ENCODE measurements around the gene EPB41L4B. TPM values are rescaled to one million over a fixed set of nuclear protein-coding genes. Genes with fewer than 3 reads are reported as not detected.

EPB41L4B gene
- total and polyA plus RNA-seq, 2 of the 13 experiments (the other 11 are each of a cell fraction or from before 2014, with no cell fraction given), result 17.6 to 22.1 TPM

DNA sequence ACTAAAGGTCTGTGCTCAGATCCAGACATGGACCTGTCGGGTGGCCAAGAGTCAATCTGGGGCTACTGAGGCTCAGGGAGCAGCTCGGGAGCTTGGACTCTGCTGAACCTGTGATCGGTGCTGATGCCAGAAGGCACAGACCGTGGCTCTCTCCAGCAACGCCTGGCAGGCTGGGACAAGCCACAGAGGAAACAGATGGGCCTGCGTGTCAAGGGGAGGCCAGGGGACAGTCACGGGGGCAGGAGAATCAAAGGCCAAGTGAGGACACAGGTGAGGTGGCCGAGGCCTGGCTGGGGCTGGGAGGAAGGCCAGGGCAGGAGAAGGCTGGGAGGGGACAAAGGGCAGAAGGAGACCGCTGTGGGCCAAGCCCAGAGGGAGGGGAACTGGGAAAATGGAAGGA, 43.4 kb downstream of the EPB41L4B start (continued):
- TF ChIP-seq KDM3A (CRISPR knock-in tag; IDR thresholded peaks at IDR 0.05; ENCODE audit: low read depth) (0 out of 2 replicates have a peak, but pooled peaks have one; percentile 21), GRHL1 (CRISPR knock-in tag; conservative IDR thresholded peaks at IDR 0.05) (no peak), PHF20 (CRISPR knock-in tag; IDR thresholded peaks at IDR 0.05) (no peak), ZSCAN25 (CRISPR knock-in tag; IDR thresholded peaks at IDR 0.05) (0 out of 2 replicates have a peak, but pooled peaks have one; percentile 26), ZNF777 (CRISPR knock-in tag; IDR thresholded peaks at IDR 0.05) (no peak), ZNF24 (IDR thresholded peaks at IDR 0.05) (no peak), ZNF737 (CRISPR knock-in tag; IDR thresholded peaks at IDR 0.05; ENCODE audit: borderline replicate concordance) (no peak), HOXD1 (CRISPR knock-in tag; IDR thresholded peaks at IDR 0.05) (0 out of 2 replicates have a peak, but pooled peaks have one; percentile 1), SSRP1 (CRISPR knock-in tag; IDR thresholded peaks at IDR 0.05) (no peak), ZNF644 (CRISPR knock-in tag; IDR thresholded peaks at IDR 0.05; ENCODE audit: low read depth) (0 out of 2 replicates have a peak, but pooled peaks have one; percentile 20), KLF6 (CRISPR knock-in tag; IDR thresholded peaks at IDR 0.05) (no peak)
- TF ChIP-seq, protein P1, sequence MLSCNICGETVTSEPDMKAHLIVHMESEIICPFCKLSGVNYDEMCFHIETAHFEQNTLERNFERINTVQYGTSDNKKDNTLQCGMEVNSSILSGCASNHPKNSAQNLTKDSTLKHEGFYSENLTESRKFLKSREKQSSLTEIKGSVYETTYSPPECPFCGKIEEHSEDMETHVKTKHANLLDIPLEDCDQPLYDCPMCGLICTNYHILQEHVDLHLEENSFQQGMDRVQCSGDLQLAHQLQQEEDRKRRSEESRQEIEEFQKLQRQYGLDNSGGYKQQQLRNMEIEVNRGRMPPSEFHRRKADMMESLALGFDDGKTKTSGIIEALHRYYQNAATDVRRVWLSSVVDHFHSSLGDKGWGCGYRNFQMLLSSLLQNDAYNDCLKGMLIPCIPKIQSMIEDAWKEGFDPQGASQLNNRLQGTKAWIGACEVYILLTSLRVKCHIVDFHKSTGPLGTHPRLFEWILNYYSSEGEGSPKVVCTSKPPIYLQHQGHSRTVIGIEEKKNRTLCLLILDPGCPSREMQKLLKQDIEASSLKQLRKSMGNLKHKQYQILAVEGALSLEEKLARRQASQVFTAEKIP (CRISPR knock-in tag; IDR thresholded peaks at IDR 0.05; ENCODE audit: borderline replicate concordance), result no peak

Data from HepG2 (cell line).